ENCODE results near the gene POLR1E. TPM values are rescaled to one million over a fixed set of nuclear protein-coding genes. Genes with fewer than 3 reads are reported as not detected.

POLR1E gene
- total and polyA plus RNA-seq, 4 donors: 15.1 to 25.7 (median 20.2) TPM

Other genes starting within 250 kb of the POLR1E start
- 10 to 100 TPM; 59.4 to 75.3 TPM for gene GRHPR, start 63.3 kb upstream of the POLR1E start, total RNA-seq
- 10 to 100 TPM; 72.9 to 99.7 TPM for gene GRHPR, start 63.3 kb upstream of the POLR1E start, polyA plus RNA-seq
- 10 to 100 TPM; 10.7 to 11.4 TPM for gene ZBTB5, start 20.5 kb upstream of the POLR1E start, total RNA-seq
- 1 to 10 TPM; 2.4 to 8.0 TPM for gene ZBTB5, start 20.5 kb upstream of the POLR1E start, polyA plus RNA-seq
- gene FBXO10, start 90.4 kb downstream of the POLR1E start, total RNA-seq: 1 to 10 TPM; 6.2 to 7.8 TPM
- 1 to 10 TPM in 1 of 2 donors, under 1 TPM in 1; 0.38 to 7.4 TPM for gene FBXO10, start 90.4 kb downstream of the POLR1E start, polyA plus RNA-seq
- gene TOMM5, start 106.6 kb downstream of the POLR1E start, total RNA-seq: 10 to 100 TPM; 39.8 to 52.1 TPM
- gene TOMM5, start 106.6 kb downstream of the POLR1E start, polyA plus RNA-seq: 100 to 1,000 TPM in 1 of 2 donors, 10 to 100 TPM in 1; 75.2 to 171 TPM
- under 1 TPM in 1 of 2 donors, not detected in 1; 0.06 TPM for gene FRMPD1, start 165.0 kb downstream of the POLR1E start, total RNA-seq
- gene FRMPD1, start 165.0 kb downstream of the POLR1E start, polyA plus RNA-seq: not detected

Data from aorta (tissue), 4 donors.